Measurements from ENCODE around the gene WDPCP.
"Not testable (repeated sequence)": the region's sequence is repeated elsewhere in the genome, so short reads cannot be mapped to it uniquely, and the experiment has no call there.

GRCh38 chr2:63623763-63624162, 35.5 kb upstream of the WDPCP start:
- TF ChIP-seq EZH2 (IDR thresholded peaks at IDR 0.05); POLR2AphosphoS5 (IDR thresholded peaks at IDR 0.05; ENCODE audit: borderline replicate concordance, low read depth, low read length): not testable (repeated sequence)

Measured in SK-N-MC (cell line).